NB4 (cell line): ENCODE data around the gene KLF6.

Source experiments
- MYC ChIP-seq: IDR thresholded peaks from 2 replicates; pipeline ENCODE4 v1.6.1; 2011; ENCODE audit warnings: low read depth, low read length
- POLR2A ChIP-seq: IDR thresholded peaks from 2 replicates; pipeline ENCODE4 v1.6.1; 2011; ENCODE audit warnings: mild to moderate bottlenecking; ENCODE audit not compliant: insufficient read length; ENCODE audit errors: extremely low read depth
- TF ChIP-seq, protein P1 (sequence below): IDR thresholded peaks from one replicate; pipeline ENCODE4 v1.5.1; 2012; ENCODE audit warnings: low read depth, low read length

DNA sequence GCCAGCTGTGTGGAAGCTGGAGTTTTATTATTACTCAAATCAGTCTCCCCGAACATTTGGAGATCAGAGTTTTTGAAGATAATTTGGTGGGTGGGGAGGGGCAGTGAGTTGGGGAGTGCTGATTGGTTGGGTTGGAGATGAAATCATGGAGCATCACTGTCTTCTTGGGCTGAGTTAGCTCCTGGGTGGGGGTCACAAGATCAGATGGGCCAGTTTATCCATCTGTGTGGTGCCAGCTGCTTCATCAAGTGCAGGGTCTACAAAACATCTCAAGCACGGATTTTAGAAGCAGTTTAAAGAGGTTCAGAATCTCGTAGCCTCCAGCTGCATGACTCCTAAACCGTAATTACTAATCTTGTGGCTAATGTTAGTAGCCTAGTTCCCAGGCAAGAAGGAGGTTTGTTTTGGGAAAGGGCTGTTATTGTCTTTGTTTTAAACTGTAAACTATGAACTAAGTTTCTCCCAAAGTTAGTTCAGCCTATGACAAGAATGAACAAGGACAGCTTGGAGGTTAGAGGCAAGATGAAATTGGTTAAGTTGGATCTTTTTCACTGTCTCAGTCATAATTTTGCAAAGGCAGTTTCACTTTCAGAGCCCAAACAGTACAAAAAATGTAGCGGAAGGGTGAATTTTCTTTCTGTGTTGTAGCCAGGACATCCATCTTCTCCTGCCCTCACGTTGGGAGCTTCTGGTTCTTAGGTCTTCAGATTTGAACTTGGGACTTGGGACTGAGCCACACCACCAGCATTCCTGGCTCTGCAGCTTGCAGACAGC lies 43.1 kb downstream of the KLF6 start:
- TF ChIP-seq MYC (no peak), POLR2A (no peak)
- TF ChIP-seq, protein P1, sequence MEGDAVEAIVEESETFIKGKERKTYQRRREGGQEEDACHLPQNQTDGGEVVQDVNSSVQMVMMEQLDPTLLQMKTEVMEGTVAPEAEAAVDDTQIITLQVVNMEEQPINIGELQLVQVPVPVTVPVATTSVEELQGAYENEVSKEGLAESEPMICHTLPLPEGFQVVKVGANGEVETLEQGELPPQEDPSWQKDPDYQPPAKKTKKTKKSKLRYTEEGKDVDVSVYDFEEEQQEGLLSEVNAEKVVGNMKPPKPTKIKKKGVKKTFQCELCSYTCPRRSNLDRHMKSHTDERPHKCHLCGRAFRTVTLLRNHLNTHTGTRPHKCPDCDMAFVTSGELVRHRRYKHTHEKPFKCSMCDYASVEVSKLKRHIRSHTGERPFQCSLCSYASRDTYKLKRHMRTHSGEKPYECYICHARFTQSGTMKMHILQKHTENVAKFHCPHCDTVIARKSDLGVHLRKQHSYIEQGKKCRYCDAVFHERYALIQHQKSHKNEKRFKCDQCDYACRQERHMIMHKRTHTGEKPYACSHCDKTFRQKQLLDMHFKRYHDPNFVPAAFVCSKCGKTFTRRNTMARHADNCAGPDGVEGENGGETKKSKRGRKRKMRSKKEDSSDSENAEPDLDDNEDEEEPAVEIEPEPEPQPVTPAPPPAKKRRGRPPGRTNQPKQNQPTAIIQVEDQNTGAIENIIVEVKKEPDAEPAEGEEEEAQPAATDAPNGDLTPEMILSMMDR, result no peak
